ENCODE data around the gene LRRIQ3. TPM values are rescaled to one million over a fixed set of nuclear protein-coding genes. Genes with fewer than 3 reads are reported as not detected.

LRRIQ3 gene
- total RNA-seq, 1 experiment from 2014 or later: 0.85 TPM

DNA sequence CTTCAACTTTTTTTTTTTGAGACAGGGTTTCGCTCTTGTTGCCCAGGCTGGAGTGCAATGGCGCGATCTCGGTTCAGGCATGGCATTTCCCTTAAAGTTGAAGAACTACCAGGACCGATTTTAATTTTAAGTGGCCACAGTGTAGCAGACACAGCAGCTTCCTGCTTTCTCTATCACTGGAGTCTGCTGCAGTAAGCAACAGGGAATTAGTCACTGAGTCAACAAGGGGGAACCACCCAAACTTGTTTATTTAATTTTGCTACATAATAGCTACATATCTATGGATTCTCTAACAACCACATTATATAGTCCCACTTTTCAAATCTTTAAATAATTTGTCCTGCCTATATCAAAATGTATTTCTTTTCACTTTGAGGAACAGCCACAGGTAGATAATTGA is 24.7 kb upstream of the LRRIQ3 start:
- Histone ChIP-seq H3K36me3 (ENCODE audit: control insufficient read depth, insufficient read depth, low read length) (no peaks in the 10 kb centered on the region), H3K4me3 (ENCODE audit: low read depth in 2 of 2, low read length in 2 of 2) (no peak overlapping the region), H3K27me3 (ENCODE audit: control insufficient read depth, insufficient read depth, low read length) (no peaks in the 10 kb centered on the region), H3K4me1 (ENCODE audit: control insufficient read depth, insufficient read depth, low read length) (no peaks in the 10 kb centered on the region), H3K27ac (ENCODE audit: low read length) (no peak overlapping the region), H3K9me3 (ENCODE audit: control insufficient read depth, insufficient read depth, low read depth, low read length) (no peaks in the 10 kb centered on the region)
- in situ Hi-C loops (cut with HindIII; ENCODE audit: low pct_unique_long_range_greater_than_20kb, low sequenced_read_pairs) (no loop called here), intact Hi-C loops (cut with micrococcal nuclease; ENCODE audit: unreplicated experiment) (no loop called here)
- no TSS peak for BruUV-seq (replicated peaks)
- no peak for TF ChIP-seq SIN3A (IDR thresholded peaks at IDR 0.05; ENCODE audit: borderline replicate concordance, insufficient read depth, low read depth, low read length)
- TF ChIP-seq, protein P1, sequence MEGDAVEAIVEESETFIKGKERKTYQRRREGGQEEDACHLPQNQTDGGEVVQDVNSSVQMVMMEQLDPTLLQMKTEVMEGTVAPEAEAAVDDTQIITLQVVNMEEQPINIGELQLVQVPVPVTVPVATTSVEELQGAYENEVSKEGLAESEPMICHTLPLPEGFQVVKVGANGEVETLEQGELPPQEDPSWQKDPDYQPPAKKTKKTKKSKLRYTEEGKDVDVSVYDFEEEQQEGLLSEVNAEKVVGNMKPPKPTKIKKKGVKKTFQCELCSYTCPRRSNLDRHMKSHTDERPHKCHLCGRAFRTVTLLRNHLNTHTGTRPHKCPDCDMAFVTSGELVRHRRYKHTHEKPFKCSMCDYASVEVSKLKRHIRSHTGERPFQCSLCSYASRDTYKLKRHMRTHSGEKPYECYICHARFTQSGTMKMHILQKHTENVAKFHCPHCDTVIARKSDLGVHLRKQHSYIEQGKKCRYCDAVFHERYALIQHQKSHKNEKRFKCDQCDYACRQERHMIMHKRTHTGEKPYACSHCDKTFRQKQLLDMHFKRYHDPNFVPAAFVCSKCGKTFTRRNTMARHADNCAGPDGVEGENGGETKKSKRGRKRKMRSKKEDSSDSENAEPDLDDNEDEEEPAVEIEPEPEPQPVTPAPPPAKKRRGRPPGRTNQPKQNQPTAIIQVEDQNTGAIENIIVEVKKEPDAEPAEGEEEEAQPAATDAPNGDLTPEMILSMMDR (IDR thresholded peaks at IDR 0.05): no peak
- TF ChIP-seq, protein P2, sequence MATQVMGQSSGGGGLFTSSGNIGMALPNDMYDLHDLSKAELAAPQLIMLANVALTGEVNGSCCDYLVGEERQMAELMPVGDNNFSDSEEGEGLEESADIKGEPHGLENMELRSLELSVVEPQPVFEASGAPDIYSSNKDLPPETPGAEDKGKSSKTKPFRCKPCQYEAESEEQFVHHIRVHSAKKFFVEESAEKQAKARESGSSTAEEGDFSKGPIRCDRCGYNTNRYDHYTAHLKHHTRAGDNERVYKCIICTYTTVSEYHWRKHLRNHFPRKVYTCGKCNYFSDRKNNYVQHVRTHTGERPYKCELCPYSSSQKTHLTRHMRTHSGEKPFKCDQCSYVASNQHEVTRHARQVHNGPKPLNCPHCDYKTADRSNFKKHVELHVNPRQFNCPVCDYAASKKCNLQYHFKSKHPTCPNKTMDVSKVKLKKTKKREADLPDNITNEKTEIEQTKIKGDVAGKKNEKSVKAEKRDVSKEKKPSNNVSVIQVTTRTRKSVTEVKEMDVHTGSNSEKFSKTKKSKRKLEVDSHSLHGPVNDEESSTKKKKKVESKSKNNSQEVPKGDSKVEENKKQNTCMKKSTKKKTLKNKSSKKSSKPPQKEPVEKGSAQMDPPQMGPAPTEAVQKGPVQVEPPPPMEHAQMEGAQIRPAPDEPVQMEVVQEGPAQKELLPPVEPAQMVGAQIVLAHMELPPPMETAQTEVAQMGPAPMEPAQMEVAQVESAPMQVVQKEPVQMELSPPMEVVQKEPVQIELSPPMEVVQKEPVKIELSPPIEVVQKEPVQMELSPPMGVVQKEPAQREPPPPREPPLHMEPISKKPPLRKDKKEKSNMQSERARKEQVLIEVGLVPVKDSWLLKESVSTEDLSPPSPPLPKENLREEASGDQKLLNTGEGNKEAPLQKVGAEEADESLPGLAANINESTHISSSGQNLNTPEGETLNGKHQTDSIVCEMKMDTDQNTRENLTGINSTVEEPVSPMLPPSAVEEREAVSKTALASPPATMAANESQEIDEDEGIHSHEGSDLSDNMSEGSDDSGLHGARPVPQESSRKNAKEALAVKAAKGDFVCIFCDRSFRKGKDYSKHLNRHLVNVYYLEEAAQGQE (IDR thresholded peaks at IDR 0.05; ENCODE audit: insufficient read depth in 1 of 2, low read depth in 2 of 2, low read length in 1 of 2): no peak
- no peak for TF ChIP-seq POLR2AphosphoS5 (IDR thresholded peaks at IDR 0.05; ENCODE audit: low read depth, low read length)
- TF ChIP-seq TCF7L2 (IDR thresholded peaks at IDR 0.05; ENCODE audit: low read depth, low read length): no peak
- DNase-seq (ENCODE audit: low read depth, low spot score): no peak
- ATAC-seq: no peak
- ChIA-PET POLR2A (no interaction called here), CTCF (no interaction called here)

DNA sequence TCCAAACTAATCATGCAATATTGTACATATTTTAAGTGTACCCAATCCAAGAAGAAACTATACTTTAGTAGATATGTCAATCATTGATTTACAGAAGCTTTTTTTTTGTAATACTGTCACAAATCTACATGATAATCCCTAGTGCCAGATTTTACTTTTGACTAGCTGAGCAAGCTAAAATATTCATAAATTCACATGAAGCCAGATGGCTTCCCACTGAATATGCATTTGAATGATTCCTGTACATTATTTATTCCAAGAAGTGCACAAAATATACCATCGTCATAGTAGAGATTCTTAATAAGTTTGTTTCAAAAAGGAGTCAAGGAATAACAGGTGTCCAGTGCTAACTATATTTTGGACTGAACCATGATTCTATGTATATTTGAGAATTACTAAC is 17.3 kb upstream of the LRRIQ3 start:
- no peaks in the 10 kb centered on the region for H3K4me1 ChIP-seq (ENCODE audit: control insufficient read depth, insufficient read depth, low read length)
- DNase-seq (ENCODE audit: low read depth, low spot score): no peak
- H3K4me3 ChIP-seq (ENCODE audit: low read depth in 2 of 2, low read length in 2 of 2): no peak overlapping the region
- ChIA-PET CTCF (no interaction called here), POLR2A (no interaction called here)
- no peaks in the 10 kb centered on the region for H3K9me3 ChIP-seq (ENCODE audit: control insufficient read depth, insufficient read depth, low read depth, low read length)
- in situ Hi-C loops (cut with HindIII; ENCODE audit: low pct_unique_long_range_greater_than_20kb, low sequenced_read_pairs): no loop called here
- no peaks in the 10 kb centered on the region for H3K27me3 ChIP-seq (ENCODE audit: control insufficient read depth, insufficient read depth, low read length)
- intact Hi-C loops (cut with micrococcal nuclease; ENCODE audit: unreplicated experiment): no loop called here
- H3K27ac ChIP-seq (ENCODE audit: low read length): no peak overlapping the region
- ATAC-seq: no peak
- H3K36me3 ChIP-seq (ENCODE audit: control insufficient read depth, insufficient read depth, low read length): no peaks in the 10 kb centered on the region
- TF ChIP-seq SIN3A (IDR thresholded peaks at IDR 0.05; ENCODE audit: borderline replicate concordance, insufficient read depth, low read depth, low read length): no peak
- TF ChIP-seq TCF7L2 (IDR thresholded peaks at IDR 0.05; ENCODE audit: low read depth, low read length): no peak
- no peak for TF ChIP-seq POLR2AphosphoS5 (IDR thresholded peaks at IDR 0.05; ENCODE audit: low read depth, low read length)
- BruUV-seq (replicated peaks): no TSS peak

DNA sequence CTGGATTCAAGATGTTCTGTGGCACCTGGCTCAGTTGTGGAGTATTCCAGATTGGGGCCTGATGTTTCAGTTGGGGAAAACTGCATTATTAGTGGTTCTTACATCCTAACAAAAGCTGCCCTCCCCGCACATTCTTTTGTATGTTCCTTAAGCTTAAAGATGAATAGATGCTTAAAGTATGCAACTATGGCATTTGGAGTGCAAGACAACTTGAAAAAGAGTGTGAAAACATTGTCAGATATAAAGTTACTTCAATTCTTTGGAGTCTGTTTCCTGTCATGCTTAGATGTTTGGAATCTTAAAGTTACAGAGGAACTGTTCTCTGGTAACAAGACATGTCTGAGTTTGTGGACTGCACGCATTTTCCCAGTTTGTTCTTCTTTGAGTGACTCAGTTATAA is 7.3 kb upstream of the LRRIQ3 start:
- ATAC-seq (no peak), DNase-seq (ENCODE audit: low read depth, low spot score) (no peak)
- Histone ChIP-seq H3K27ac (ENCODE audit: low read length) (no peak overlapping the region), H3K9me3 (ENCODE audit: control insufficient read depth, insufficient read depth, low read depth, low read length) (no peaks in the 10 kb centered on the region), H3K4me1 (ENCODE audit: control insufficient read depth, insufficient read depth, low read length) (no peaks in the 10 kb centered on the region), H3K4me3 (ENCODE audit: low read depth in 2 of 2, low read length in 2 of 2) (no peak overlapping the region), H3K27me3 (ENCODE audit: control insufficient read depth, insufficient read depth, low read length) (no peaks in the 10 kb centered on the region), H3K36me3 (ENCODE audit: control insufficient read depth, insufficient read depth, low read length) (no peaks in the 10 kb centered on the region)
- intact Hi-C loops (cut with micrococcal nuclease; ENCODE audit: unreplicated experiment) (loop anchor here (10.0 kb wide), 1 partner anchor 490 kb away; no protein-coding TSS in a partner anchor), in situ Hi-C loops (cut with HindIII; ENCODE audit: low pct_unique_long_range_greater_than_20kb, low sequenced_read_pairs) (no loop called here)
- TF ChIP-seq, protein P2 (IDR thresholded peaks at IDR 0.05; ENCODE audit: insufficient read depth in 1 of 2, low read depth in 2 of 2, low read length in 1 of 2): no peak
- TF ChIP-seq TCF7L2 (IDR thresholded peaks at IDR 0.05; ENCODE audit: low read depth, low read length) (no peak), SIN3A (IDR thresholded peaks at IDR 0.05; ENCODE audit: borderline replicate concordance, insufficient read depth, low read depth, low read length) (no peak), POLR2AphosphoS5 (IDR thresholded peaks at IDR 0.05; ENCODE audit: low read depth, low read length) (no peak)
- TF ChIP-seq, protein P1 (IDR thresholded peaks at IDR 0.05): no peak
- ChIA-PET POLR2A (no interaction called here), CTCF (no interaction called here)
- no TSS peak for BruUV-seq (replicated peaks)

Data from Panc1 (cell line).